Prostate gland (tissue), 2 donors: ENCODE results near the gene MTMR1. TPM values are rescaled to one million over a fixed set of nuclear protein-coding genes. Genes with fewer than 3 reads are reported as not detected.
A peak's percentile ranks its signal among the peaks of the same experiment; 100 is the strongest.

ENCODE experiments used
- DNase-seq: peaks from one replicate; pipeline ENCODE4 v3.0.0-alpha.2; 2019; ENCODE audit warnings: low spot score
- H3K27ac ChIP-seq, 2 donors: fragments of 200-600 bp; sonication (generic); 2 replicates each; pipeline ENCODE4 v1.5.1; 2017 to 2019
- H3K27me3 ChIP-seq: fragments of 200-600 bp; sonication (generic); replicated peaks from 2 replicates; pipeline ENCODE4 v1.5.1; 2019; ENCODE audit not compliant: insufficient read depth
- H3K36me3 ChIP-seq, 2 donors: fragments of 200-600 bp; sonication (generic); 1 replicate in 1 of 2; 2 replicates in 1 of 2; pipeline versions ENCODE4 v1.5.1 to v1.8.1; 2017 to 2019
- H3K4me1 ChIP-seq: fragments of 200-600 bp; sonication (generic); replicated peaks from 2 replicates; pipeline ENCODE4 v1.5.1; 2019
- H3K4me3 ChIP-seq, 2 donors: fragments of 200-600 bp; sonication (generic); 2 replicates each; pipeline ENCODE4 v1.5.1; 2017 to 2019
- H3K9me3 ChIP-seq: fragments of 200-600 bp; sonication (generic); 2 replicates; pipeline ENCODE4 v1.5.1; 2017
- POLR2A ChIP-seq: fragments of 450-650 bp; IDR thresholded peaks from one replicate; pipeline ENCODE4 v1.6.1; 2016; ENCODE audit warnings: antibody characterized with exemption, mild to moderate bottlenecking
- POLR2AphosphoS5 ChIP-seq: sonication (generic); formaldehyde crosslinking; IDR thresholded peaks from one replicate; pipeline ENCODE4 v1.6.1; 2017; ENCODE audit warnings: antibody characterized with exemption
- WGBS: methylation state at CpG from one replicate; pipeline ENCODE4 v1.1.5; 2018; 5-methylcytosine and 5-hydroxymethylcytosine counted together
- intact Hi-C: fragments of 100-400 bp; cut with DNase I; formaldehyde crosslinking; loops from one replicate; pipeline ENCODE4 v1.14.2; 2022
- total RNA-seq, 2 donors: library from RNA; depleted of rRNA; stranded (reverse); fragments of >200 nt; gene quantifications; one replicate each; pipeline ENCODE4 v1.1.0, GENCODE V29; 2016
- TF ChIP-seq, protein P1 (sequence below), 4 experiments: fragments of 200-600 bp in 2 of 4; fragments of 450-650 bp in 2 of 4; sonication (generic) in 2 of 4; IDR thresholded peaks; 1 replicate in 3 of 4; 2 replicates in 1 of 4; pipeline ENCODE4 v1.5.1; 2016 to 2019; ENCODE audit warnings: antibody characterized with exemption in 4 of 4, mild to moderate bottlenecking in 2 of 4, moderate library complexity in 2 of 4

MTMR1 gene
- total RNA-seq = 10 to 100 TPM; 35.0 to 37.3 TPM

DNA sequence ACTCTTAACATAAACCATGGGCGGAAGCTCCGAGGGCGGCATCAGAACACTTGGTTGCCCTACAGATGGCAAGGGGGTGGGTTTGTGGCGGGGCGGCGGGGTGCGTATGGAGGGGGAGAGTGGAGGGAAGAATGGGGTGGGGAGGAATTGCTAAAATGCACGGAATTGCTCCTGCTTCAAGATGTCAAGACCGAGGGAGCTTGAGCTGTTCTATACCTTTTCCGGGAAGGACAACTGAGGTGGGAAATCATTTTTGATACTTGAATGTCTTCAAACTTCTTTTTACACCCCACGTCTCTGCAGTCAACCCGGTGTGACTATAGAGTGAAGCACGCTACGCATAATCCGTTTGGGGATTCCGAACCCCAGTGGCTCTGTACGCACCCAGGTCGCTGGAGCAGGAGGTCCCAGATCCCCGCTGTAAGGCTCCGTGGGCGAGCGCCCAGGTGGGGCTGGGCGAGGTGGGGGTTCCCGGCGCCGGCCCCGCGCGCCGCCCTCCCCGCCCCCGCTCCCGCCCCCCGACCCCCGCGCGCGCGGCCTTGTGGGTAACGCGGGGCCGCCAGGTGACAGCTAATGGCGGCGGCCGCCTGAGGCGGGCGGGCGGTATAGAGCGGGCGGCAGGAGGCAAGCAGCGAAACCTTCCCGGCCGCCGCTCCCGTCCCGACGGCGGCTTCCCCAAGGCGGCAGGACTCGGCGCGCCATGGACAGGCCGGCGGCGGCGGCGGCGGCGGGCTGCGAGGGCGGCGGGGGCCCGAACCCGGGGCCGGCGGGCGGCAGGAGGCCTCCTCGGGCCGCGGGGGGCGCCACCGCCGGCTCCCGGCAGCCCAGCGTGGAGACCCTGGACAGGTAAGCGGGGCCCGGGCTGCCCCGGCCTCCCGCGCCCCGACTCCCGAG is at the start of gene MTMR1:
Gene MTMR1 (plus strand): TSS at position 566 of the 894 bp plus-strand sequence. CDS start 135 bp downstream, at position 701.
- TF ChIP-seq POLR2AphosphoS5 (no peak), POLR2A (no peak)
- TF ChIP-seq, protein P1, sequence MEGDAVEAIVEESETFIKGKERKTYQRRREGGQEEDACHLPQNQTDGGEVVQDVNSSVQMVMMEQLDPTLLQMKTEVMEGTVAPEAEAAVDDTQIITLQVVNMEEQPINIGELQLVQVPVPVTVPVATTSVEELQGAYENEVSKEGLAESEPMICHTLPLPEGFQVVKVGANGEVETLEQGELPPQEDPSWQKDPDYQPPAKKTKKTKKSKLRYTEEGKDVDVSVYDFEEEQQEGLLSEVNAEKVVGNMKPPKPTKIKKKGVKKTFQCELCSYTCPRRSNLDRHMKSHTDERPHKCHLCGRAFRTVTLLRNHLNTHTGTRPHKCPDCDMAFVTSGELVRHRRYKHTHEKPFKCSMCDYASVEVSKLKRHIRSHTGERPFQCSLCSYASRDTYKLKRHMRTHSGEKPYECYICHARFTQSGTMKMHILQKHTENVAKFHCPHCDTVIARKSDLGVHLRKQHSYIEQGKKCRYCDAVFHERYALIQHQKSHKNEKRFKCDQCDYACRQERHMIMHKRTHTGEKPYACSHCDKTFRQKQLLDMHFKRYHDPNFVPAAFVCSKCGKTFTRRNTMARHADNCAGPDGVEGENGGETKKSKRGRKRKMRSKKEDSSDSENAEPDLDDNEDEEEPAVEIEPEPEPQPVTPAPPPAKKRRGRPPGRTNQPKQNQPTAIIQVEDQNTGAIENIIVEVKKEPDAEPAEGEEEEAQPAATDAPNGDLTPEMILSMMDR (IDR thresholded peaks at IDR 0.05) = no peak
- under 1% methylated on average over 19 of the region's 92 CpGs for WGBS
- no peaks in the 10 kb centered on the region for H3K9me3 ChIP-seq
- no peaks in the 10 kb centered on the region for H3K27me3 ChIP-seq
- H3K4me3 ChIP-seq = peak within 1 kb of the TSS; percentile 39 to 45
- H3K4me1 ChIP-seq = no peaks in the 10 kb centered on the region
- H3K36me3 ChIP-seq = no peaks in the 10 kb centered on the region
- H3K27ac ChIP-seq = peak within 1 kb of the TSS; percentile 83 to 84
- intact Hi-C loops = no loop called here
- DNase-seq = peak; percentile 19

- no peak for DNase-seq
- Histone ChIP-seq H3K4me3 (no peak overlapping the region), H3K4me1 (no peaks in the 10 kb centered on the region), H3K27me3 (no peaks in the 10 kb centered on the region), H3K27ac (no peak overlapping the region), H3K36me3 (no peaks in the 10 kb centered on the region), H3K9me3 (no peaks in the 10 kb centered on the region)
- intact Hi-C loops = loop anchor here (10.0 kb wide), 1 partner anchor 69 kb away; no protein-coding TSS in a partner anchor
- TF ChIP-seq POLR2AphosphoS5 (no peak), POLR2A (no peak)
- TF ChIP-seq, protein P1 (IDR thresholded peaks at IDR 0.05) = no peak
- 96% methylated on average over 2 of the region's 2 CpGs for WGBS
These were observed 49.2 kb upstream of the MTMR1 start for GRCh38 chrX:150643958-150644357.

GRCh38 chrX:150644422-150644821 is 48.8 kb upstream of the MTMR1 start:
- no peaks in the 10 kb centered on the region for H3K9me3 ChIP-seq
- no peaks in the 10 kb centered on the region for H3K4me1 ChIP-seq
- 89% methylated on average over 4 of the region's 4 CpGs for WGBS
- DNase-seq = no peak
- H3K4me3 ChIP-seq = no peak overlapping the region
- TF ChIP-seq, protein P1 (IDR thresholded peaks at IDR 0.05) = no peak
- TF ChIP-seq POLR2A (no peak), POLR2AphosphoS5 (no peak)
- intact Hi-C loops = loop anchor here (10.0 kb wide), 1 partner anchor 70 kb away; no protein-coding TSS in a partner anchor
- no peaks in the 10 kb centered on the region for H3K36me3 ChIP-seq
- H3K27ac ChIP-seq = no peak overlapping the region
- no peaks in the 10 kb centered on the region for H3K27me3 ChIP-seq

DNA sequence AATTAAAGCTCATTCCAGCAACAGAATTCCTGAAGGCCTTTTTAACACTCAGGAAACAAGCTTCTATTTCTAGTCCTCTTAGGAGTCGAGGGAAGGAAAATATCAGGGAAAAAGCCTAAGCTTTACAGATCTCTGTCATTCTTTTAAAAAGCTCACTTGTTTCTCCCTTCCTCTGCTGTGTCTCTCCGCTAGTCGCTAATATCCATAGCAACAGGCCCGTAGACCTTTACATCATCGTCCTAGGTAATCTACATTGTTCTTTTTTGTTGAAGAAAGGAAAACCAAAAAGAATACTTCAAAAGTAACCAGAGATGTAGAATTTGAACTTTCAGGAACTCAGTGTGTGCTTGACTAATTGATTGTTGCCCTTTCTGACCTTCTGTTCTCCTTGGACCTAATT is 45.9 kb upstream of the MTMR1 start:
- Histone ChIP-seq H3K4me1 (no peaks in the 10 kb centered on the region), H3K27me3 (no peaks in the 10 kb centered on the region), H3K36me3 (no peaks in the 10 kb centered on the region), H3K4me3 (no peak overlapping the region), H3K9me3 (no peaks in the 10 kb centered on the region), H3K27ac (no peak overlapping the region)
- 81% methylated on average over 5 of the region's 5 CpGs for WGBS
- intact Hi-C loops = loop anchor here (10.0 kb wide), 1 partner anchor 73 kb away; no protein-coding TSS in a partner anchor
- no peak for DNase-seq
- TF ChIP-seq, protein P1 (IDR thresholded peaks at IDR 0.05) = no peak
- TF ChIP-seq POLR2AphosphoS5 = no peak
- TF ChIP-seq POLR2A = no peak
